ENCODE data around the gene KIF14.
"Not testable (repeated sequence)": the region's sequence is repeated elsewhere in the genome, so short reads cannot be mapped to it uniquely, and the experiment has no call there.

The KIF14 gene

GRCh38 chr1:200630515-200630899 is 10.0 kb upstream of the KIF14 start:
- DNase-seq (ENCODE audit: low spot score): not testable (repeated sequence)

- no peak for DNase-seq (ENCODE audit: low spot score)
Measured at GRCh38 chr1:200629876-200630514, 9.4 kb upstream of the KIF14 start.

- DNase-seq (ENCODE audit: low spot score): no peak
Measured at GRCh38 chr1:200628223-200628881, 7.8 kb upstream of the KIF14 start.

GRCh38 chr1:200627575-200628222 is 7.1 kb upstream of the KIF14 start:
- no peak for DNase-seq (ENCODE audit: low spot score)

- no peak for DNase-seq (ENCODE audit: low spot score)
Measured at GRCh38 chr1:200626853-200627534, 6.4 kb upstream of the KIF14 start.

- no peak for DNase-seq (ENCODE audit: low spot score)
Measured at GRCh38 chr1:200625381-200625824, 4.9 kb upstream of the KIF14 start.

- DNase-seq (ENCODE audit: low spot score): no peak
Measured at GRCh38 chr1:200624679-200625335, 4.3 kb upstream of the KIF14 start.

- no peak for DNase-seq (ENCODE audit: low spot score)
Measured at GRCh38 chr1:200619894-200620272, 668 bp downstream of the KIF14 start.

- DNase-seq (ENCODE audit: low spot score): no peak
Measured at GRCh38 chr1:200610846-200611245, 9.7 kb downstream of the KIF14 start.

GRCh38 chr1:200602632-200603031 is 17.9 kb downstream of the KIF14 start:
- DNase-seq (ENCODE audit: low spot score): no peak

- DNase-seq (ENCODE audit: low spot score): no peak
Measured at GRCh38 chr1:200590001-200590400, 30.6 kb downstream of the KIF14 start.

GRCh38 chr1:200588698-200589097 is 31.9 kb downstream of the KIF14 start:
- DNase-seq (ENCODE audit: low spot score): no peak

GRCh38 chr1:200564319-200564718 is 56.2 kb downstream of the KIF14 start:
- no peak for DNase-seq (ENCODE audit: low spot score)

GRCh38 chr1:200561856-200562214 is 58.7 kb downstream of the KIF14 start:
- DNase-seq (ENCODE audit: low spot score): peak; percentile 18

GRCh38 chr1:200558866-200559459 is 61.6 kb downstream of the KIF14 start:
- DNase-seq (ENCODE audit: low spot score): peak; percentile 18

GRCh38 chr1:200556002-200556401 is 64.5 kb downstream of the KIF14 start:
- DNase-seq (ENCODE audit: low spot score): no peak

- DNase-seq (ENCODE audit: low spot score): not testable (repeated sequence)
Measured at GRCh38 chr1:200552737-200553136, 67.8 kb downstream of the KIF14 start.

GRCh38 chr1:200550367-200550766 is 70.2 kb downstream of the KIF14 start:
- DNase-seq (ENCODE audit: low spot score): no peak

- DNase-seq (ENCODE audit: low spot score): no peak
Measured at GRCh38 chr1:200547386-200547785, 73.2 kb downstream of the KIF14 start.

GRCh38 chr1:200546577-200546976 is 74.0 kb downstream of the KIF14 start:
- no peak for DNase-seq (ENCODE audit: low spot score)

GRCh38 chr1:200542162-200542561 is 78.4 kb downstream of the KIF14 start:
- no peak for DNase-seq (ENCODE audit: low spot score)

GRCh38 chr1:200540281-200540680 is 80.3 kb downstream of the KIF14 start:
- DNase-seq (ENCODE audit: low spot score): no peak
